IMR-90 (cell line): ENCODE results near the gene TCF4. TPM values are rescaled to one million over a fixed set of nuclear protein-coding genes. Genes with fewer than 3 reads are reported as not detected.

Source experiments
- ATAC-seq: fragments of 200-7000 bp; cut with Tn5 transposase; 2 replicates; pipeline ENCODE4 v1.9.1; 2020; ENCODE audit warnings: low read depth, mild to moderate bottlenecking, moderate library complexity
- BruUV-seq: library from RNA; stranded (reverse); fragments of 400-500 nt; replicated peaks from 2 replicates; lab custom pipeline; 2021; lab: Mats Ljungman, UMichigan
- CTCF ChIA-PET: fragments of 300-600 bp; formaldehyde crosslinking; extraction: SDS; loops from one replicate; lab custom pipeline; 2021; ENCODE audit warnings: antibody characterized with exemption; lab: Yijun Ruan, JAX
- POLR2A ChIA-PET: fragments of 300-600 bp; sonication (Branson Sonifier 250); formaldehyde crosslinking; loops from one replicate; lab custom pipeline; 2022; ENCODE audit warnings: antibody characterized with exemption; ENCODE audit not compliant: unreplicated experiment; lab: Charles Lee
- DNase-seq: peaks from one replicate; pipeline ENCODE4 v3.0.0; 2013
- H2AFZ ChIP-seq: replicated peaks from 2 replicates; pipeline ENCODE3; 2013; ENCODE audit warnings: low read length, mild to moderate bottlenecking; ENCODE audit not compliant: poor library complexity
- H2AK5ac ChIP-seq: 2 replicates; pipeline ENCODE4 v1.6.1; 2013; ENCODE audit warnings: low read depth, low read length, inconsistent platforms
- H2AK9ac ChIP-seq: replicated peaks from 2 replicates; pipeline ENCODE3; 2013; ENCODE audit warnings: mild to moderate bottlenecking, low read depth, low read length, moderate library complexity; ENCODE audit not compliant: poor library complexity
- H2BK120ac ChIP-seq: 2 replicates; pipeline ENCODE4 v1.6.1; 2013; ENCODE audit warnings: low read depth, low read length, inconsistent platforms
- H2BK15ac ChIP-seq: 3 replicates; pipeline ENCODE4 v1.6.1; 2013; ENCODE audit warnings: low read depth, low read length, inconsistent platforms
- H2BK20ac ChIP-seq: 2 replicates; pipeline ENCODE4 v1.6.1; 2013; ENCODE audit warnings: low read depth, mild to moderate bottlenecking, inconsistent platforms, low read length, moderate library complexity
- H2BK5ac ChIP-seq: 2 replicates; pipeline ENCODE4 v1.6.1; 2013; ENCODE audit warnings: mild to moderate bottlenecking, low read depth, low read length, inconsistent platforms; ENCODE audit not compliant: poor library complexity, severe bottlenecking
- H3K14ac ChIP-seq: replicated peaks from 2 replicates; pipeline ENCODE4 v1.6.1; 2013; ENCODE audit warnings: low read depth, low read length, inconsistent platforms
- H3K18ac ChIP-seq: 2 replicates; pipeline ENCODE4 v1.6.1; 2013; ENCODE audit warnings: low read depth, low read length, control low read depth
- H3K23ac ChIP-seq: 2 replicates; pipeline ENCODE4 v1.6.1; 2013; ENCODE audit warnings: low read depth, low read length, inconsistent platforms
- H3K27ac ChIP-seq: 2 replicates; pipeline ENCODE4 v1.5.1; 2013; ENCODE audit warnings: mild to moderate bottlenecking, control low read depth, low read length; ENCODE audit not compliant: insufficient read depth
- H3K27me3 ChIP-seq: 2 replicates; pipeline ENCODE4 v1.6.1; 2013; ENCODE audit warnings: low read length; ENCODE audit not compliant: control insufficient read depth, insufficient read depth
- H3K36me3 ChIP-seq: 2 replicates; pipeline ENCODE4 v1.6.1; 2013; ENCODE audit warnings: low read length, mixed read lengths; ENCODE audit not compliant: control insufficient read depth, insufficient read depth
- H3K4ac ChIP-seq: 2 replicates; pipeline ENCODE4 v1.6.1; 2013; ENCODE audit warnings: low read depth, low read length, inconsistent platforms
- H3K4me1 ChIP-seq: 2 replicates; pipeline ENCODE4 v1.6.1; 2013; ENCODE audit warnings: low read length, mixed read lengths; ENCODE audit not compliant: control insufficient read depth, insufficient read depth
- H3K4me2 ChIP-seq: 2 replicates; pipeline ENCODE4 v1.6.1; 2013; ENCODE audit warnings: low read depth, mild to moderate bottlenecking, control low read depth, low read length, moderate library complexity
- H3K4me3 ChIP-seq: 2 replicates; pipeline ENCODE4 v1.5.1; 2013; ENCODE audit warnings: low read depth, mild to moderate bottlenecking, control low read depth, low read length, moderate library complexity; ENCODE audit not compliant: insufficient read depth
- H3K56ac ChIP-seq: 2 replicates; pipeline ENCODE4 v1.6.1; 2013; ENCODE audit warnings: low read length, inconsistent platforms; ENCODE audit not compliant: insufficient read depth; ENCODE audit errors: extremely low read depth
- H3K79me1 ChIP-seq, 2 experiments: 2 replicates each; pipeline ENCODE4 v1.6.1; 2013; ENCODE audit warnings: low read length in 2 of 2, inconsistent platforms in 1 of 2, low read depth in 1 of 2
- H3K9ac ChIP-seq: 2 replicates; pipeline ENCODE4 v1.6.1; 2013; ENCODE audit warnings: low read depth, low read length, control low read depth
- H3K9me1 ChIP-seq: 2 replicates; pipeline ENCODE4 v1.6.1; 2013; ENCODE audit warnings: low read length, inconsistent platforms; ENCODE audit not compliant: insufficient read depth
- H3K9me3 ChIP-seq: 2 replicates; pipeline ENCODE4 v1.6.1; 2013; ENCODE audit warnings: low read length; ENCODE audit not compliant: control insufficient read depth, insufficient read depth
- H4K20me1 ChIP-seq: 2 replicates; pipeline ENCODE4 v1.6.1; 2013; ENCODE audit warnings: low read length, inconsistent platforms; ENCODE audit not compliant: insufficient read depth
- H4K5ac ChIP-seq: 2 replicates; pipeline ENCODE4 v1.6.1; 2013; ENCODE audit warnings: mild to moderate bottlenecking, low read depth, low read length, control low read depth
- H4K8ac ChIP-seq, 2 experiments: 2 replicates each; pipeline ENCODE4 v1.6.1; 2013; ENCODE audit warnings: low read depth in 2 of 2, low read length in 2 of 2, control low read depth in 1 of 2, inconsistent platforms in 1 of 2
- H4K91ac ChIP-seq: 2 replicates; pipeline ENCODE4 v1.6.1; 2013; ENCODE audit warnings: low read depth, low read length, inconsistent platforms; ENCODE audit not compliant: insufficient read depth
- BHLHE40 ChIP-seq: fragments of 150-350 bp; IDR thresholded peaks from 2 replicates; pipeline ENCODE4 v1.6.1; 2016; ENCODE audit warnings: mild to moderate bottlenecking, low read depth, low read length
- FOS ChIP-seq: fragments of 150-350 bp; IDR thresholded peaks from 2 replicates; pipeline ENCODE4 v1.6.1; 2016; ENCODE audit warnings: low read depth, low read length
- MAFK ChIP-seq: IDR thresholded peaks from 2 replicates; pipeline ENCODE4 v1.6.1; 2012; ENCODE audit warnings: low read depth, low read length, improper control_type of control experiment
- RFX5 ChIP-seq: IDR thresholded peaks from 2 replicates; pipeline ENCODE4 v1.8.0; 2012; ENCODE audit warnings: low read depth, mild to moderate bottlenecking, low read length, moderate library complexity
- SMC3 ChIP-seq: fragments of 150-350 bp; IDR thresholded peaks from 2 replicates; pipeline ENCODE4 v1.6.1; 2016; ENCODE audit warnings: low read depth, mild to moderate bottlenecking, antibody characterized with exemption, low read length, moderate library complexity
- WGBS, 2 experiments: methylation state at CpG; one replicate each; pipeline versions ENCODE4 v1.1.5 to v1.1.7; 2013; ENCODE audit warnings: missing lambda C conversion rate in 2 of 2; ENCODE audit not compliant: insufficient read length in 1 of 2; ENCODE audit errors: extremely low coverage in 2 of 2; 5-methylcytosine and 5-hydroxymethylcytosine counted together
- dilution Hi-C: fragments of 300-500 bp; cut with HindIII; formaldehyde crosslinking; loops from one replicate; pipeline ENCODE4 v1.14.3; 2018; ENCODE audit warnings: low sequenced_read_pairs; ENCODE audit not compliant: unreplicated experiment
- in situ Hi-C: fragments of 300-500 bp; cut with MboI; formaldehyde crosslinking; loops from 3 replicates; pipeline ENCODE4 v1.14.3; 2019; ENCODE audit warnings: low sequenced_read_pairs, inconsistent platforms, mixed read lengths
- intact Hi-C: fragments of 100-400 bp; cut with micrococcal nuclease; formaldehyde crosslinking; loops from 2 replicates; pipeline ENCODE4 v1.10.0; 2022
- polyA plus RNA-seq, 3 experiments: library from polyadenylated mRNA; depleted of rRNA; stranded (reverse); fragments of >200 nt; gene quantifications; 2 replicates each; pipeline ENCODE4 v1.2.3, GENCODE V29; 2012; ENCODE audit warnings: low replicate concordance in 1 of 3
- total RNA-seq: library from RNA; depleted of rRNA; stranded (reverse); fragments of >200 nt; gene quantifications from 2 replicates; pipeline ENCODE4 v1.2.3, GENCODE V29; 2012
- TF ChIP-seq, protein P1 (sequence below): fragments of 150-350 bp; IDR thresholded peaks from 2 replicates; pipeline ENCODE4 v1.6.1; 2016; ENCODE audit warnings: low read depth, mild to moderate bottlenecking, low read length, moderate library complexity, borderline replicate concordance
- TF ChIP-seq, protein P2 (sequence below): conservative IDR thresholded peaks from 2 replicates; pipeline ENCODE4 v1.5.1; 2012; ENCODE audit warnings: mild to moderate bottlenecking, low read depth, low read length, improper control_type of control experiment
- TF ChIP-seq, protein P3 (sequence below): fragments of 150-350 bp; IDR thresholded peaks from 2 replicates; pipeline ENCODE4 v1.6.1; 2017; ENCODE audit warnings: mild to moderate bottlenecking, antibody characterized with exemption, low read length, low read depth

Gene TCF4
- total and polyA plus RNA-seq, 2 of the 4 experiments (the other 2 are of a cell fraction), result 30.0 to 87.1 TPM

- no peaks in the 10 kb centered on the region for H3K27me3 ChIP-seq
- intact Hi-C loops (no loop called here), dilution Hi-C loops (no loop called here), in situ Hi-C loops (no loop called here)
- H2AK5ac ChIP-seq, result no peak overlapping the region
- H4K5ac ChIP-seq, result no peak overlapping the region
- H3K4me3 ChIP-seq, result no peak overlapping the region
- H4K8ac ChIP-seq, result no peak overlapping the region
- ChIA-PET CTCF (interaction anchor here (0.5 to 0.6 kb wide), 4 partner anchors 11 to 1009 kb away, joined by 3 to 4 read pairs (median 3); no protein-coding TSS in a partner anchor), POLR2A (no interaction called here)
- H3K4me1 ChIP-seq, result peaks cover 17% of the 10 kb centered on the region
- H3K79me1 ChIP-seq, result peaks cover 19 to 67% of the 10 kb centered on the region in 2 experiments
- no peak overlapping the region for H4K91ac ChIP-seq
- H4K20me1 ChIP-seq, result no peaks in the 10 kb centered on the region
- no peak overlapping the region for H3K4me2 ChIP-seq
- H2BK20ac ChIP-seq, result no peak overlapping the region
- no peak overlapping the region for H2AK9ac ChIP-seq
- H3K4ac ChIP-seq, result peak overlapping the region; percentile 10; the same call in 1 of the 2 replicates
- no peak overlapping the region for H3K23ac ChIP-seq
- no peak overlapping the region for H3K14ac ChIP-seq
- H3K9me3 ChIP-seq, result no peaks in the 10 kb centered on the region
- H2BK15ac ChIP-seq, result no peak overlapping the region
- peak; percentile 67 for ATAC-seq
- WGBS, 2 experiments, result no CpG with 5 or more reads among the region's 1 CpG
- H3K36me3 ChIP-seq, result no peaks in the 10 kb centered on the region
- H2BK120ac ChIP-seq, result no peak overlapping the region
- H3K9me1 ChIP-seq, result peaks cover 18% of the 10 kb centered on the region
- TF ChIP-seq RFX5 (no peak), SMC3 (no peak), FOS (peak; percentile 35; the same call in 1 of the 2 replicates), BHLHE40 (no peak), MAFK (no peak)
- TF ChIP-seq, protein P1, sequence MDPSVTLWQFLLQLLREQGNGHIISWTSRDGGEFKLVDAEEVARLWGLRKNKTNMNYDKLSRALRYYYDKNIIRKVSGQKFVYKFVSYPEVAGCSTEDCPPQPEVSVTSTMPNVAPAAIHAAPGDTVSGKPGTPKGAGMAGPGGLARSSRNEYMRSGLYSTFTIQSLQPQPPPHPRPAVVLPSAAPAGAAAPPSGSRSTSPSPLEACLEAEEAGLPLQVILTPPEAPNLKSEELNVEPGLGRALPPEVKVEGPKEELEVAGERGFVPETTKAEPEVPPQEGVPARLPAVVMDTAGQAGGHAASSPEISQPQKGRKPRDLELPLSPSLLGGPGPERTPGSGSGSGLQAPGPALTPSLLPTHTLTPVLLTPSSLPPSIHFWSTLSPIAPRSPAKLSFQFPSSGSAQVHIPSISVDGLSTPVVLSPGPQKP, result no peak
- TF ChIP-seq, protein P2, sequence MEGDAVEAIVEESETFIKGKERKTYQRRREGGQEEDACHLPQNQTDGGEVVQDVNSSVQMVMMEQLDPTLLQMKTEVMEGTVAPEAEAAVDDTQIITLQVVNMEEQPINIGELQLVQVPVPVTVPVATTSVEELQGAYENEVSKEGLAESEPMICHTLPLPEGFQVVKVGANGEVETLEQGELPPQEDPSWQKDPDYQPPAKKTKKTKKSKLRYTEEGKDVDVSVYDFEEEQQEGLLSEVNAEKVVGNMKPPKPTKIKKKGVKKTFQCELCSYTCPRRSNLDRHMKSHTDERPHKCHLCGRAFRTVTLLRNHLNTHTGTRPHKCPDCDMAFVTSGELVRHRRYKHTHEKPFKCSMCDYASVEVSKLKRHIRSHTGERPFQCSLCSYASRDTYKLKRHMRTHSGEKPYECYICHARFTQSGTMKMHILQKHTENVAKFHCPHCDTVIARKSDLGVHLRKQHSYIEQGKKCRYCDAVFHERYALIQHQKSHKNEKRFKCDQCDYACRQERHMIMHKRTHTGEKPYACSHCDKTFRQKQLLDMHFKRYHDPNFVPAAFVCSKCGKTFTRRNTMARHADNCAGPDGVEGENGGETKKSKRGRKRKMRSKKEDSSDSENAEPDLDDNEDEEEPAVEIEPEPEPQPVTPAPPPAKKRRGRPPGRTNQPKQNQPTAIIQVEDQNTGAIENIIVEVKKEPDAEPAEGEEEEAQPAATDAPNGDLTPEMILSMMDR, result no peak
- TF ChIP-seq, protein P3, sequence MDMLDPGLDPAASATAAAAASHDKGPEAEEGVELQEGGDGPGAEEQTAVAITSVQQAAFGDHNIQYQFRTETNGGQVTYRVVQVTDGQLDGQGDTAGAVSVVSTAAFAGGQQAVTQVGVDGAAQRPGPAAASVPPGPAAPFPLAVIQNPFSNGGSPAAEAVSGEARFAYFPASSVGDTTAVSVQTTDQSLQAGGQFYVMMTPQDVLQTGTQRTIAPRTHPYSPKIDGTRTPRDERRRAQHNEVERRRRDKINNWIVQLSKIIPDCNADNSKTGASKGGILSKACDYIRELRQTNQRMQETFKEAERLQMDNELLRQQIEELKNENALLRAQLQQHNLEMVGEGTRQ, result no peak
- H2AFZ ChIP-seq, result no peak overlapping the region
- H3K56ac ChIP-seq, result no peak overlapping the region
- no peak overlapping the region for H3K18ac ChIP-seq
- peak overlapping the region; percentile 39 for H2BK5ac ChIP-seq
- no peak overlapping the region for H3K9ac ChIP-seq
- BruUV-seq, result no TSS peak
- H3K27ac ChIP-seq, result no peak overlapping the region
- peak; percentile 81 for DNase-seq
These were observed 93.1 kb downstream of the TCF4 start for GRCh38 chr18:55494899-55495298.
